ENCODE results near the gene PLPP2. TPM values are rescaled to one million over a fixed set of nuclear protein-coding genes. Genes with fewer than 3 reads are reported as not detected.

PLPP2 gene
- total RNA-seq, 2 donors from 2014 or later = 0.82 to 3.3 TPM

- no peak overlapping the region for H3K27ac ChIP-seq
- no peaks in the 10 kb centered on the region for H3K27me3 ChIP-seq
- H3K9me3 ChIP-seq = no peaks in the 10 kb centered on the region
- H3K36me3 ChIP-seq = no peaks in the 10 kb centered on the region
- TF ChIP-seq CTCF (IDR thresholded peaks at IDR 0.05) = no peak
- H3K4me1 ChIP-seq = no peaks in the 10 kb centered on the region
- H3K4me3 ChIP-seq = no peak overlapping the region
- DNase-seq (ENCODE audit: low spot score) = peak; percentile 42
Measured at GRCh38 chr19:281992-282391, 9.2 kb downstream of the PLPP2 start.

GRCh38 chr19:281156-281853 is 9.9 kb downstream of the PLPP2 start:
- Histone ChIP-seq H3K27me3 (no peaks in the 10 kb centered on the region), H3K9me3 (no peaks in the 10 kb centered on the region), H3K36me3 (no peaks in the 10 kb centered on the region), H3K27ac (no peak overlapping the region), H3K4me1 (no peaks in the 10 kb centered on the region), H3K4me3 (no peak overlapping the region)
- no peak for TF ChIP-seq CTCF (IDR thresholded peaks at IDR 0.05)
- peak; percentile 38 for DNase-seq (ENCODE audit: low spot score)

- TF ChIP-seq CTCF (IDR thresholded peaks at IDR 0.05) = no peak
- no peak overlapping the region for H3K27ac ChIP-seq
- H3K27me3 ChIP-seq = no peaks in the 10 kb centered on the region
- no peaks in the 10 kb centered on the region for H3K9me3 ChIP-seq
- no peaks in the 10 kb centered on the region for H3K4me1 ChIP-seq
- H3K36me3 ChIP-seq = no peaks in the 10 kb centered on the region
- peak; percentile 30 for DNase-seq (ENCODE audit: low spot score)
- no peak overlapping the region for H3K4me3 ChIP-seq
Measured at GRCh38 chr19:280541-281009, 10.6 kb downstream of the PLPP2 start.

- Histone ChIP-seq H3K4me1 (no peaks in the 10 kb centered on the region), H3K27me3 (no peaks in the 10 kb centered on the region), H3K4me3 (no peak overlapping the region), H3K9me3 (no peaks in the 10 kb centered on the region), H3K27ac (no peak overlapping the region), H3K36me3 (no peaks in the 10 kb centered on the region)
- peak; percentile 30 for DNase-seq (ENCODE audit: low spot score)
- no peak for TF ChIP-seq CTCF (IDR thresholded peaks at IDR 0.05)
Measured at GRCh38 chr19:279656-280055, 11.5 kb downstream of the PLPP2 start.

GRCh38 chr19:279231-279630 is 12.0 kb downstream of the PLPP2 start:
- Histone ChIP-seq H3K9me3 (no peaks in the 10 kb centered on the region), H3K27me3 (no peaks in the 10 kb centered on the region)

More at GRCh38 chr19:279231-279630, 12.0 kb downstream of the PLPP2 start:
- no peak overlapping the region for H3K27ac ChIP-seq
- no peaks in the 10 kb centered on the region for H3K4me1 ChIP-seq
- TF ChIP-seq CTCF (IDR thresholded peaks at IDR 0.05) = no peak
- no peaks in the 10 kb centered on the region for H3K36me3 ChIP-seq
- DNase-seq (ENCODE audit: low spot score) = no peak
- no peak overlapping the region for H3K4me3 ChIP-seq
